Right hindlimb (tissue), 1 donor: ENCODE measurements around the gene PACS2.
A peak's percentile ranks its signal among the peaks of the same experiment; 100 is the strongest.
"Not testable (repeated sequence)": the region's sequence is repeated elsewhere in the genome, so short reads cannot be mapped to it uniquely, and the experiment has no call there.

Source experiments
- DNase-seq: peaks from one replicate; pipeline ENCODE4 v3.0.0-alpha.2; 2018

The PACS2 gene

DNA sequence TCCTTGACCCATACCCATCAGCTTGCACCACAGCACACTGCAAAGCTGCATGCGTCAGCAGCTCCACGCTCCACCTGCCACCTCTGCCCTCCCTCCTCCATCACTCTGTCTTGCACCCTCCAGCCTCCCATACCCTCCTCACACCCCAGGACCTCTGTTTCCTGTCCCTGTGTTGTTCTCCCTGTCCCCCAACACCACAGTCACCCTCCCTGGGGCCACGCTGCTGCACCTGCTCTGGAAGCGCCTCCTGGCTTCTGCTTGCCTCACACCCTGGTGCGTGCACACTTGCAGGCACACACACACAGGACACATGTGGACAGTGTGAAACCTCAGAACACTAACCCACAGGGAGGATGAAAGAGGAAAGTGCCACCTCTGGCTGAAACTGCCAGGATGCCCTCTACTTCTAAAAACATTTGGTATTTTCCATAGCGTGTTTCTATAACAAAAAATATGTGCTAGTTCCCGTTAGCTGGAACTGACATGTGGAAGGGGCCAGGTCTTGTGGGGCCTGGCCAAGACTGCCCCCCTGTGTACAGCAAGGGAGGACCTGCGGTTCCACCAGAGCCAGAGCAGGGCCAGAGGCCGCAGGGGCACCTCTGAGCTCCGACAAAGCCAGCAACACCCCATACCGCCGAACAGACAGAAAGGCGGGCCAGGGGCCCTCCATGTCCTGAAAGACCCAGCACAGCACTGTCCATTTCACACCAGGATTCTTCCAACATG lies 23.8 kb upstream of the PACS2 start:
- no peak for DNase-seq

DNA sequence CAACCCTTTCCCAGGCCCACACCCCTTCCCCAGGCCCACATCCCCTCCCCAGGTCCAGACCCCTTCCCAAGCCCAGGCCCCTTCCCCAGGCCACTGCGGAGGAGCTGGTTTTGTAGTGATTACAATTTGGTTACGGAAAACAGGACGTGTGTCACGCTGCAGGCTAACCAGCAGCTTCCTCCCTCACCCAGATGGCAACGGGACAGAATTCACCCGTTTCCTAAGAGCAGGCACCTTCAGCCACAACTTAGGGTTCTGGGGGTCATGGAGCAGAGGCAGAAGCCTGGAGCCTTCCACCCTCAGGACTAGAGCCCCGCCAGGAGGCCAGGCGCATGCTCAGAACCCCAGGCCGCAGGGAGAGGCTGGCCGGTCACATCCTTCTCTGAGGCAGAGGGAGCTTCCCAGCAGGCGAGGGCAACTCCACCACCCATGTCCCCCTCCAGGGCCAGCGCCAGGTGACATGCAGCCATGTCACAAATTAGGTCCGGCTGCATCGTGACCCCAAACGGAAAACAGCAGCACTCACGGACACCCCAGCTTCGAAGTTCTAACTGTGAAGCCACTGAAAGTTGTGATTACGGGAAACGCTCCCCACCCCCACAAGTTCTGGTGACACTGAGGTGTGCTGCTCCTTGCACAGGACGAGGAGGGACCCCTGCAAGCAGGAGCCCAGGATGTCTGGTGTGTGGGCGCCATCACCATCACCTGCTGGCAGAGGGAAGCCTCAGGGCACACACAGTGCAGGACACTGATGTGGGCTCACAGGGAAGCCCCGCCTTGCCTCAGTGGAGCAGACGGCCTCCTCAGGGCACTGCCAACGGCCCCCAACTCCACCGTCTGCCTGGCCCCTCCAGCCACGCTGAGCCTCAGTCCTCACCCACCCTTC lies 21.5 kb upstream of the PACS2 start:
- DNase-seq: no peak

DNA sequence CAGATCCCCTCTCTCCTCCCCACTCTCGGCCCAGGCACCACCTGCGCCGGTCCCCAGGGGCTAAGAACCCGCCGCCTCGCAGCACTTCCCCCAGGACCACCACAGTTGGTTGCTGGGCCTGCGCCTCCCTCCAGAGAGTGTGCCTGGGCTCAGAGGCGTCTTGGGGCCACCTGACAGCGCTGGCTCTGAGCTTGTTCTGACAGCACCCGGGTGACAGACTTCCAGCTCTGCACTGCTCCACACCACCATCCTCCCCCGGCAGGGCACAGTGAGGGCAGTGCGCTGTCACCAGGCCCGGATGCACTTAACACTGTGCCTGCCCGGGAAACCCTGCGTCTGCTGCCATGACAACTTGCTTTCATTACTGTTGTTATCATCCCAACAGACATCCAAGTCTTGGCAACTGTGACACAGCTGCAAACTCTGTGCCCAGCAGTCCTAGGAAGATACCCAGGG lies 20.4 kb upstream of the PACS2 start:
- peak; percentile 61 for DNase-seq

DNA sequence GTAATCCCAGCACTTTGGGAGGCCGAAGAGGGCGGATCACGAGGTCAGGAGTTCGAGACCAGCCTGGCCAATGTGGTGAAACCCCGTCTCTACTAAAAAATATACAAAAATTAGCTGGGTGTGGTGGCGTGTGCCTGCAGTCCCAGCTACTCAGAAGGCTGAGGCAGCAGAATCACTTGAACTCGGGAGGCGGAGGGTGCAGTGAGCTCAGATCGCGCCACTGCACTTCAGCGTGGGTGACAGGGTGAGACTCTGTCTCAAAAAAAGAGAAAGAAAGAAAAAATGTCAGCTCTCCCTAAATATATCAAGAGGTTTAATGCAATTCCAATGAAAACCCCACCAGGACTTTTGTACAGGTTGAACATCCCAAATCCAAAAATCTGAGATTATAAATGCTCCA lies 17.2 kb upstream of the PACS2 start:
- not testable (repeated sequence) for DNase-seq

DNA sequence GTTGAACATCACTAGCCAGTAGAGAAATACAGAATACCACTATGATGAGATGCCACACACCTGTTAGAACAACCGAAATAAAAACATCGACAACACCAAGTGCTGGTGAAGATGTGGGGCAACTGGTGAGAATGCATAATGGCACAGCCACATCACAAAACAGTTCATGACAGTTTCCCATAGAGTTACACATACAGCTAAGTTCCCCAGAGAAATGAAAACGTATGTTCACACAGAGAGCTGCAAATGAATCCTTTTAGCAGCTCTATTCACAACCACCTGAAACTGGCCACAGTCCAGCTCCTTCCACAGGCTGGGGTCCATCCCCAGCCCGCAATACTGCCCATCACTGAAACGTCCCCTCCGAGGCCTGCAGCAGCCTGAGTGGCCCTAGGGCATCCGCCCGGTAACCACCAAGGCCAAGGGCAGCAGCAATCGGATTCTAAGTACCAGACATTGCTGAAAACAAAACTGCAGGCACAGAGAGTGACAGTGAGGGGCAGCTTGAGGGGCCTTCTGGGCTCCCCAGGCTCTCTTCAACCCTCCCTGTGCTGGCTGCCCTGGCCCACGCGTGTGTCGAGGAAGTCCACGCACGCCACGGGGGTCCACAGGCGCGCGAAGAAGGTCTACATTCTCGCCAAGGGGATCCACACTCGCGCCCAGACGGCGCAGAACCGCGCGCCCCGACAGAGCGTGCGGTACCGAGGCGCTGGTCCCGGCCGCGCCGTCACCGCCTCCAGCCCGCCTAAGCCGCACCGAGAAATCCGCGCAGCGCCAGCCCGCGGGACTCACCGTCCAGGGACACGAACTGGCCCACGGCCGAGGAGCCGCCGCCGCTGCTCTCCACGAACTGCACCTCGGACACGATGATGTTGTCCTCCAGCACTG lies 14.7 kb upstream of the PACS2 start:
- DNase-seq: no peak

DNA sequence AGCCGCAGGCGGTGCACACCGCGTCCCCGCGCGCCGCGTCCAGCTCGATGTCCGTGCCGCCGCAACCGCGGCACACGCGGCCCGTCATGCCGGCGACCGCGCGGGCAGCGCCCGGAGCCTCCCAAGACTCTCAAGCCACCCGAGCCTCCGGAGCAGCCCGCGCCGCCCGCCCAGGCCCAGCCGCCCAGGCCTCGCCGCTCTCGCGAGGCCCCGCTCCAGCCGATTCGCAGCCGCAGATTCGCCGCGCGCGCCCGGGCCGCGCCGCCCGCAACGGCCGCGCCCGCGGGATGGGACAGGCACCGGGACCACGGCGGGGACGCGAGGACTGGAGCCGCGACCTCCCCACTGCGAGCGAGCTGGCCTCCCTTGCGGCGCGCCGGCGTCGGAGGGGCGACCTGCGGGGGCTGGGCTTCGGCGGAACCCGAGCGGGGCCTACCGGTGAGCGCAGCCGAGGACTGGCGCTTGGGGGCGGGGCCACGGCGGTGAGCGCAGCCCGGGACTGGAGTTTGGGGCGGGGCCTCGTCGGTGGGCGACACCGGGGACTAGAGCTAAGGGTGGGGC lies 13.9 kb upstream of the PACS2 start, which contains the start of gene BRF1:
BRF1 (minus strand) TSS at position 460 of the 561 bp plus-strand sequence; CDS start at position 88, 372 bp downstream.
- DNase-seq: peak; percentile 97

DNA sequence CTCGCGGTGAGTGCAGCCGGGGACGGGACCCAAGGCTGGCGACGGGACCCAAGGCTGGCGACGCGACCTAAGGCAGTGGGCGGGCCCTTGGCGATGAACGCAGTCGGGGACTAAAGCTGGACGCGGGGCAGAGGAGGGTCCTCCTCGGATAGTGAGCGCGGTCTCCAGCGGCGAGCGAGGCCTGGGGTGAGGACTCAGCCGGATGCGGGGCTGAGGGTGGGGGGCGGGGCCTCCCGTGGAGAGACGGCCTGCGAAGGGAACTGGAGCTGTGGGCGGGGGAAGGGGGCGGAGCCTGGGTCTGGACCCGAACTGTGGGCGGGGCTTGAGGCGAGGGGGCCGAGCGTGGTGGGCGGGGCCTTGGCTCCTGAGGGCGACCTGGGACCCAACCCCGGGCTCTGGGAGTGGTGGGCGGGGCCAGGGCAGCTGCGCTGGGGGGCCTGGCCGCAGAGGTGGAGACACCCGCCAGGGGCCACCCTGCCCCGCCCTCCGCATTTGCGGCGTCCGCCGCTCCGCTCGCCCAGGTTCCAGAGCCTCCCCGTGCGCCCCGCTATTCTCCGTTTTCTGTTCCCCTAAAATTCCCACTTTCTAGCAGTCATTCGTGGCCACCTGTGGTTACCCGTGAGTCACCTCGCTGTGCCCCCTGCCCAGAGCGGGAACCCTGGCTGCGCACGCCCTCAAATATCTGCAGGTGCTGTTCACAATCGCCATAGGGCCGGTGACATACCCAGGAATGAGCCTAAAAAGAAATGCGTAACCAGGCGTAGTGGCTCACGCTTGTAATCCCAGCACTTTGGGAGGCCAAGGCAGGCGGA lies 13.2 kb upstream of the PACS2 start:
- peak; percentile 97 for DNase-seq

DNA sequence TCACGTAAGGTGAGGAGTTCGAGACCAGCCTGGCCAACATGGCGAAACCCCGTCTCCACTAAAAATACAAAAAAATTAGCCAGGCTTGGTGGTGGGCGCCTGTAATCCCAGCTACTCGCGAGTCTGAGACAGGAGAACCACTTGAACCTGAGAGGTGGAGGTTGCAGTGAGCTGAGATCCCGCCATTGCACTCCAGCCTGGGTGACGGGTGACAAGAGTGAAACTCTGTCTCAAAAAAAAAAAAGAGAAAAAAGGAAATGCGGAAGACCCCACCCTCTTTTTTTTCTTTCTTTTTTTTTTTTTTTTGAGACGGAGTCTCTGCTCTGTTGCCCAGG lies 12.7 kb upstream of the PACS2 start:
- DNase-seq: not testable (repeated sequence)

DNA sequence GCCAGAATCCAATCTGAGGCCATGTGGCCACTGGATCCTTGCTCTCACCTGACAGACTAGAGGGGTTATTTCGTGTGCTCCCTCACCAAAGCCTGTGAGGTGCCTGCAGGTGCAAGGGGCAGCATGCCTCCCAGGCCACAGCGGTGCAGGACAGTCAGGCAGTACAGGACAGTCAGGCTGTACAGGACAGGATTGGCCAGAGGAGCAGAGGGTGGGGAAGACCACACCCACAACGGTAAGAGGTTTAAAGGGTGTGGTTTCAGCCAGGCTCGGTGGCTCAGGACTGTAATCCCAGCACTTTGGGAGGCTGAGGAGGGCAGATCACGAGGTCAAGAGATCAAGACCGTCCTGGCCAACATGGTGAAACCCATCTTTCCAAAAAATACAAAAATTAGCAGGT lies 10.6 kb upstream of the PACS2 start:
- DNase-seq: no peak

DNA sequence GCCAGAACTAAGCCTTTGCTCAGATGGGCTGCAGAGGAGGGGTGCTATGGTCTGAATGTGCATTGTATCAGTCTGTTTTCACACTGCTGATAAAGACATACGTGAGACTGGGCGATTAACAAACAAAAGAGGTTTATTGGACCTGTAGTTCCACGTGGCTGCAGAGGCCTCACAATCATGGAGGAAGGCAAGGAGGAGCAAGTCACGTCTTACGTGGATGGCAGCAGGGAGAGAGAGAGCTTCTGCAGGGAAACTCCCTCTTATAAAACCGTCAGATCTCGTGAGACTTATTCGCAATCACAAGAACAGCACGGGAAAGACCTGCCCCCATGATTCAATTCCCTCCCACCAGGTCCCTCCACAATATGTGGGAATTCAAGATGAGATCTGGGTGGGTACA lies 10.0 kb upstream of the PACS2 start:
- no peak for DNase-seq

DNA sequence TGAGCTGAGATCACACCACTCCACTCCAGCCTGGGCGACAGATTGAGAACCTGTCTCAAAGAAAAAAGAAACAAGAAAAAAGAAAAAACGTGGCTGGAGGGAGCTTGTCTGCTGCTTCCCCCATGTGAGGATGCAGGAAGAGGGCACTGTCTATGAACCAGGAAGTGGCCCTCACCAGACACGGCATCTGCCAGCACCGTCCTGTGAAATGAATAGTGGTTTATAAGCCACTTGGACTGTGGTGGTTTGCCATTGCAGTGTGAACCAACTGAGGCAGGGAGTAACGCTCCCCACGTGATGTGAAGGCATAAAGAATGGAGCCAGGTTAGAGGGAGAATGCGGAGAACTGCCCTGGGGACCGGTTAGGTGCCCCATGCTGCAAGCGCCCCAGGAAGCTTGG lies 9.2 kb upstream of the PACS2 start:
- no peak for DNase-seq

DNA sequence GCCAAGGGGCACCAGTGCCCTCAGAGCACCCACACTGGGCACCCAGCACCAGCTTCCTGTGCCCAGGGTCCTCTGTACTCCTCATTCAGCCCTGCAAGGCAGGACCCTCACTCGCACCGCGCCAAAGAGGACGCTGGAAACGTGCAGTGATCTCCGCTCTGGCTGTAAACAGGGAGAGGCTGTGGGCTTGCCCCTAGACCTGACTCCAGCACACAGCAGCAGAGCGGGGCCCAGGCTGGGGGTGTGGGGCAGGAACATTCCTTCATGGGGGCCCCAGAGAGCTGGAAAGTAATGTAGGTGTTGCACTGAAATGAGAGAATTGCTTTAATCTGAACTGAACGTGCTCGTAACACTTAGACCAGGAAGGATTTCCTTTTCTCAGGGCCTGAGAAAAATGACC lies 8.8 kb upstream of the PACS2 start:
- no peak for DNase-seq

DNA sequence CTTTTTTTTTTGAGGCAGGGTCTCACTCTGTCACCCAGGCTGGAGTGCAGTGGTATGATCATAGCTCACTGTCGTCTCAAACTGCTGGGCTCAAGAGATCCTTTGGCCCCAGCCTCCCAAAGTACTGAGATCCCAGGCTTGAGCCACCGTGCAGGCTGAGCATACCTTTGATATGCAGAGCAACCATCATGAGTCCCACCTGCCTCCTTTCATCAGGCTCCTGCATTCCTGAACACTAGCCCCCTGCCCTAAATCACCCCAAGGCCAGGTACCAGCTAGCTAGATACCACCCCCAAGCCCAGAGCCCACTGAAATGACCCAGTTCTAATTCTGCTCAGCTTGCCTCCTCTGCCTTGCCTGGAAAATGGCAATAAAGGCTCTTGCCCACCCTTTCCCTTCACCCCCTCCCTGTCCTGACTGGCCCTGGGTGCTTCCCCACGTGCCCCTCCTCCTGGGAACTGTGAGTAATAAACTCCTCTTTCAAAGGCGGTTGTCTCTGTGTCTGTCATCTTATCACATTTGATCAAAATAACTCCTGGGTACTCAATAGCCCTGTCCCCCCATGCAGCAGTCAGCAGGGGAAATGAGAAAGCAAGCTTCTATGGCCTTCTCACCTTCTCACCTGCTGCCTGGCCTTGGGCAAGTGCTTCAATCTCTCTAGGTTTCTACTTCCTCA lies 7.4 kb upstream of the PACS2 start:
- no peak for DNase-seq

DNA sequence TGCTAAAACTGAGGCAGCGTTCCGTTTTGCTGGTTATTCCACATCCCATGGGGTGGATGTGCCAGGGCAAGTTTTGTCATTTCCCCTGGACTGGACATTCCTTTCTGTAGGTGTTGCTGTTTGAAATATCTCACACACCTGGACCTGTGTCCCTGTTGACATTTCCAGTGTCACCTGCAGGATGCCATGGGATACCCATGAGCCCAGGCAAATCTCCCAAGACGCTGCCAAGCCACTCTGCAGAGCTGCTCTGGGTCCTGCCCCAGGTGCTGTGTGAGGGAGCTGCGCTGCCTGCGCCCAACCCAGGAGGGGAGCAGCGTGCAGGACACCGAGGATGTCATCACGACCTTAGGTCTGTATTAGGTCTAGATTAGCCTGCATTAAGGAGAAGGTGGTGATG lies 5.2 kb upstream of the PACS2 start:
- DNase-seq: no peak

DNA sequence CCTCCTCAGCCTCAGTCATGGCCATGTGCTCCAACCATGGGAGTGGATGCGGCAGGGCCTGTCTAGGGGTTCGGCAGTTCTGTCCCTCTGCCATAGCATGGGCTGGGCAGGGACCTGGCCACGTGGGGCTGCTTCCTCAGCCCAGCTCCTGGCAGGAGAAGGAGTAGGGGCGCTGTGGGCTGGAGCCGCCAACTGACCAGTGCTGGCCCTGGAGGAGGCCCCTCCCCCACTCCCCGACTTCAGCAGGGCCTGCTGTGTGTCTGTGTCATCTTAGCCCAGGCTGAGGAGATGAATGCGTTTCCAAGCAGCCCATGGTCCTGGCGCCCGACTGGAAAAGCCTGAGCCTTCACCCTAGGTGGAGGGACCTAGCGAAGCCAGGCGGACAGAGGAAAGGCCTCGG lies 2.7 kb upstream of the PACS2 start:
- no peak for DNase-seq

DNA sequence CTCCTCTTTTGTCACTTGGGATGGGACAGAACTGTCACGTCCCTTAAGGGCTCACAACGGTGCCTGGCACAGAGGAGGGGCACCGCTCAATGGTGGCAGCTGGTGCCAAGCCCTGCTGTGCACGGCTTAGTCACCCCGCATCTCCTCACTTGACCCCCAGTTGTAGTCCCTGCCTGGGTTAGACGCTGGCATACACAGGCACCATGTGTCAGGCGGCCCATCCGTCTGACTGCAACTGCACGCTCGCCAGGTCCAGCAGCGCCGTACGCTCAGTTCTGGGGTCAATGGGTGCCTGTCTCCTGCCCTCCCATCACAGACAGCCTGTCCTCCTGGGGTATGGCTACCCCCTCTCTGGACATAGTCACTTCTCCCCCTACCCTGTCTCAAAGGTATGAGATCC lies 1.6 kb upstream of the PACS2 start:
- DNase-seq: no peak

DNA sequence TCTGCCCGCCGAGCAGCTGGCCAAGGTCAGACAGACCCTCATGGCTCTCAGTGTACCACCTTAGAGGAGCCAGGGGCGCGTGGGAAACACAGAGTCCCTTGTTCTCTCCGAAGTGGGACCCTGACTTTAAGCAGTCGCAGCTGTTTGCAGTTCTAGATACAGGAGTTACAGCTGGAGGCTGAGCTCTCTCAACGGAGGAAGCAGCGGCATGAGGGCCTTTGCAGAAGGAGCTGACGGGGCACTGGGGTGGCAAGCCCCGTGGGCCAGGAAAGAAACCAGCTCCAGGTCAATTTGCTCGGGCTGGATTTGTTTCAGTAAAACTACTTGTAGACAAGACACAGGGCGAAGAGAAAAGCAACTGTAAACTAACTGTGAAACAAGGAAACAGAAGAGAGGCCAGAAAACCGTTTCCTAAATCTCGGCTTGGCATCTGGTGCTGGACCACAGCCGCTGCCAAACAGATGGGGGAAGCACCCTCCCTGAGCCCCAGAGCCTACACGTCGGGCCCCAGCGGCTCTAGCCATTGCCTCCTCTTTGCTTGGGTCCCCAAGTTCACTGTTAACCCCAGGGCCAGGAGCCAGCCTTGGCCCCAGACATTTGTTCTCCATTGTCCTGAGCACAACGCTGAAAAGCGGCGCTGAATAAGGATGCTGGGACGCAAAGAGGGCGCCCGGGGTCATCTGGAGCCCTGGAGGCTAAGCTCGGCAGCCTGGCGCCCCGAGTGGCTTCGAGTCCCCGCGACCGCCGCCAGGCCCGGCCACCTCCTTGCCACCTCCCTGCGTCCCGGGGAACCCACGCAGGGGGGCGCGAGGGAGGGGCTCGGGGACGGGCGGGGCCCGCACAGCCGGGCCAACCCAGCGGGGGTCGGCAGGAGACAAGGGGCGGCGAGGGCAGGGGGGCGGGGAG lies 914 bp upstream of the PACS2 start:
- peak; percentile 73 for DNase-seq

DNA sequence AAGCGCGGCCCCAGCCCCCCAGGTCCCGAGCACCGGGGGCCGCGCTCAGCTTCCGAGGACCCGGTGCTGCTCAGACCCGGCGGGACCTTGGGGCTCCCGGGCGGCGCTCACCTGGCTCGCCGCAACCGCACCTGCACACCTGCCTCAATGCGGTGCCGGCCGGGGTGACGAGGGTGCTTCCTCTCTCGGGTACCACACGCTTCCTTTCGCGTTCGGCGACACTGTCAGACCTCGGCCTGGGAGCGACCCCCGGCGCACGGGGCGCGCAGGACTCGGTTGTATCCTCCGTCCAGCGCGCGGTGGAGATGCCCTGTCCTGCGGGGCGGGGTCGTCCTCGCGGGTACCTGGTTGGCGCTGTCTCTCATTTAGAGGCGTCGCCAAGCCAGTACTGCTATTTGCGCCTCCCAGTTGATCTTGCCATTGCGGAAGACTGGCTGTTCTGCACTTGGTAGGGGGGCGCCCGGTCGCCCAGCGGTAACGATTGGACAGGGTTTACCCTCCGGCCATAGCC lies 718 bp downstream of the PACS2 start:
- no peak for DNase-seq

DNA sequence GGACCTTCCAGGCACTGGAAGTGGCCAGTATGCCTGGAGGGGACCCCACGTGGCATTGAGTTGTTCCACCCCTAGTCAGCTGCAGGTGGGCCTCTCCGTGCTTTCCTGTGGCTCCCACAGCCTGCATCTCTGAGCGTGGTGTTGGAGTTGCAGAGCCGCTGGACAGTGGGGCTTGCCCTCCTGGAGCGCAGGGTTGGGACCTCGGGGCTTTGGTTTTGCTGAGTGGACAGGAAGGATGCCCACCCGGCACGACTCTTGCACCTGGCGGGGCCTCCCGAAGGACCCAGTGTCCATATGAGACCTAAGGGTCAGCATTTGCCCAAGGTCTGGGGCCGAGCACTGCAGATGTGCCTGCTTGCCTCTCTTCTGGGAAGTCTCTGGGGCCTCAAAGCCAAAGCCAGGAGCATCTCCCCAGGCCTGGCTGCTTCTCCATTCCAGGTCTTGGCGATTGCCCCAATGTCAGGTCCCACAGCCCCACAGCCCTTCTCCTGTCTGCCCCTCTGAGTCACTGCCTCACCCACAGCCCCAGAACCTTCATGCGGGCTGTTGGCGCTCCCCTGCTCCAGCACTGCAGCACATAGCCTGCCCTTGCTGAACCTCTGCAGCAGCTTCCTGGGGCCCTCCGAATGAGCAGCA lies 1.5 kb downstream of the PACS2 start:
- DNase-seq: no peak

DNA sequence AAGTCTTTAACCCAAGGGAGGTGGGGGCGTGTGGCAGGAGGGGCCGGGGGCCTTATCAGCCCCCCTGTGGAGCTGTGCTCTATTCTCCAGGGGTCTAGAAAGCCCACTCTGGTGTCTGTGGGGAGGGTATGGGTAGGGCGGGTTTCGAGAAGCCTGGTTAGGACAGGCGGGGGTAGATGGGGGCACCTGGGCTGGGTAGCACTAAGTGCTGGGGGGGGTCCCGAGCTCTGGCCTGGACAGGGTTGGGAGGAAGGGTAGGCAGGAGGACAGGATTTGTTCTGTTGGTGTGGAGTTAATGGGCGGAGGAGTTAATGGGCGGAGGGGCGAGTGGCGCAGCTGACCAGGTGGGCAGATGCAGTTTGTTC lies 2.0 kb downstream of the PACS2 start:
- DNase-seq: no peak
